MCF 10A (cell line): ENCODE data around the gene STPG3. TPM values are rescaled to one million over a fixed set of nuclear protein-coding genes. Genes with fewer than 3 reads are reported as not detected.

ENCODE experiments used
- BruUV-seq: library from RNA; stranded (reverse); fragments of 400-500 nt; replicated peaks from 2 replicates; lab custom pipeline; 2021; lab: Mats Ljungman, UMichigan
- CTCF ChIA-PET: fragments of 300-600 bp; sonication (Branson Sonifier 250); formaldehyde crosslinking; extraction: SDS; loops from one replicate; lab custom pipeline; 2021; ENCODE audit warnings: antibody characterized with exemption, inconsistent platforms; lab: Yijun Ruan, JAX
- POLR2A ChIA-PET: fragments of 300-600, 350-650 bp; sonication (Branson Sonifier 250); formaldehyde crosslinking; extraction: SDS; loops from one replicate; lab custom pipeline; 2020; ENCODE audit warnings: antibody characterized with exemption, inconsistent platforms; lab: Yijun Ruan, JAX
- DNase-seq: peaks from one replicate; pipeline ENCODE4 v3.0.0-alpha.2; 2018; ENCODE audit not compliant: unreplicated experiment
- H3K27ac Mint-ChIP-seq: one replicate; pipeline ENCODE4 v1.8.0; 2022; ENCODE audit warnings: mild to moderate bottlenecking, low read depth, mixed read lengths; ENCODE audit not compliant: unreplicated experiment
- H3K27me3 Mint-ChIP-seq: one replicate; pipeline ENCODE4 v1.8.0; 2022; ENCODE audit warnings: mixed read lengths; ENCODE audit not compliant: insufficient read depth, unreplicated experiment
- H3K36me3 Mint-ChIP-seq: one replicate; pipeline ENCODE4 v1.8.0; 2022; ENCODE audit warnings: mild to moderate bottlenecking, moderate library complexity, mixed read lengths; ENCODE audit not compliant: insufficient read depth, unreplicated experiment
- H3K4me1 Mint-ChIP-seq: one replicate; pipeline ENCODE4 v1.8.0; 2022; ENCODE audit warnings: mixed read lengths; ENCODE audit not compliant: insufficient read depth, unreplicated experiment
- H3K4me3 Mint-ChIP-seq: one replicate; pipeline ENCODE4 v1.8.0; 2022; ENCODE audit warnings: mild to moderate bottlenecking, moderate library complexity, mixed read lengths; ENCODE audit not compliant: unreplicated experiment
- H3K9me3 Mint-ChIP-seq: one replicate; pipeline ENCODE4 v1.8.0; 2022; ENCODE audit warnings: mixed read lengths; ENCODE audit not compliant: unreplicated experiment
- CTCF ChIP-seq: fragments of 200-600 bp; IDR thresholded peaks from one replicate; pipeline ENCODE4 v1.8.0; 2022; ENCODE audit warnings: antibody characterized with exemption, mild to moderate bottlenecking; ENCODE audit not compliant: unreplicated experiment
- intact Hi-C: fragments of 100-400 bp; cut with micrococcal nuclease; formaldehyde crosslinking; loops from 2 replicates; pipeline ENCODE4 v1.14.1; 2022
- total RNA-seq: library from RNA; stranded (reverse); gene quantifications from 2 replicates; pipeline ENCODE4 v1.2.3, GENCODE V29; 2022

The STPG3 gene
- total RNA-seq, 1 experiment from 2014 or later, result not detected

GRCh38 chr9:137228968-137229896 is 21.9 kb upstream of the STPG3 start:
- Mint-ChIP-seq H3K4me3 (no peak overlapping the region), H3K27ac (no peak overlapping the region), H3K27me3 (no peaks in the 10 kb centered on the region), H3K36me3 (no peaks in the 10 kb centered on the region), H3K4me1 (peaks cover 15% of the 10 kb centered on the region), H3K9me3 (no peaks in the 10 kb centered on the region)
- BruUV-seq, result no TSS peak
- ChIA-PET CTCF (interaction anchor here (0.6 kb wide), 2 partner anchors 328 to 470 kb away, joined by 3 to 4 read pairs; no protein-coding TSS in a partner anchor), POLR2A (interaction anchor here (1.0 kb wide), 1 partner anchor 41 kb away, joined by 3 read pairs; no protein-coding TSS in a partner anchor)
- DNase-seq, result no peak
- TF ChIP-seq CTCF, result no peak
- intact Hi-C loops, result loop anchor here (10.0 kb wide), 2 partner anchors 54 to 184 kb away; partner anchors contain the start of genes LRRC26, NPDC1 and TMEM210

- no TSS peak for BruUV-seq
- Mint-ChIP-seq H3K27me3 (no peaks in the 10 kb centered on the region), H3K4me3 (no peak overlapping the region), H3K36me3 (peaks cover 4% of the 10 kb centered on the region), H3K9me3 (no peaks in the 10 kb centered on the region), H3K4me1 (peaks cover 15% of the 10 kb centered on the region), H3K27ac (no peak overlapping the region)
- TF ChIP-seq CTCF, result no peak
- DNase-seq, result no peak
- POLR2A ChIA-PET, result interaction anchor here (1.0 kb wide), 1 partner anchor 42 kb away, joined by 3 read pairs; no protein-coding TSS in a partner anchor
- intact Hi-C loops, result loop anchor here (10.0 kb wide), 2 partner anchors 55 to 185 kb away; partner anchors contain the start of genes LRRC26, NPDC1 and TMEM210
- CTCF ChIA-PET, result interaction anchor here (0.6 to 0.7 kb wide), 3 partner anchors 67 to 471 kb away, joined by 3 to 6 read pairs (median 3); no protein-coding TSS in a partner anchor
Measured at GRCh38 chr9:137229903-137230704, 21.0 kb upstream of the STPG3 start.

GRCh38 chr9:137230705-137231371 is 20.2 kb upstream of the STPG3 start, which contains the start of gene SLC34A3:
TSS of gene SLC34A3 (plus strand) at chr9:137230901. CDS start at chr9:137231703, 802 bp downstream.
- intact Hi-C loops, result no loop called here

More at GRCh38 chr9:137230705-137231371, 20.2 kb upstream of the STPG3 start, which contains the start of gene SLC34A3:
- H3K36me3 Mint-ChIP-seq, result peaks cover 7% of the 10 kb centered on the region
- POLR2A ChIA-PET, result interaction anchor here (0.8 kb wide), 1 partner anchor 10 kb away, joined by 3 read pairs; the partner anchor contains the start of gene TUBB4B
- H3K27ac Mint-ChIP-seq, result no peak within 1 kb of the TSS
- CTCF ChIA-PET, result interaction anchor here (0.7 kb wide), 1 partner anchor 67 kb away, joined by 3 read pairs; no protein-coding TSS in a partner anchor
- no peak within 1 kb of the TSS for H3K4me3 Mint-ChIP-seq
- no peaks in the 10 kb centered on the region for H3K27me3 Mint-ChIP-seq
- no TSS peak for BruUV-seq
- H3K4me1 Mint-ChIP-seq, result peaks cover 15% of the 10 kb centered on the region
- H3K9me3 Mint-ChIP-seq, result no peaks in the 10 kb centered on the region
- TF ChIP-seq CTCF, result no peak
- DNase-seq, result no peak
